ENCODE results near the gene KANSL3.

KANSL3 gene

DNA sequence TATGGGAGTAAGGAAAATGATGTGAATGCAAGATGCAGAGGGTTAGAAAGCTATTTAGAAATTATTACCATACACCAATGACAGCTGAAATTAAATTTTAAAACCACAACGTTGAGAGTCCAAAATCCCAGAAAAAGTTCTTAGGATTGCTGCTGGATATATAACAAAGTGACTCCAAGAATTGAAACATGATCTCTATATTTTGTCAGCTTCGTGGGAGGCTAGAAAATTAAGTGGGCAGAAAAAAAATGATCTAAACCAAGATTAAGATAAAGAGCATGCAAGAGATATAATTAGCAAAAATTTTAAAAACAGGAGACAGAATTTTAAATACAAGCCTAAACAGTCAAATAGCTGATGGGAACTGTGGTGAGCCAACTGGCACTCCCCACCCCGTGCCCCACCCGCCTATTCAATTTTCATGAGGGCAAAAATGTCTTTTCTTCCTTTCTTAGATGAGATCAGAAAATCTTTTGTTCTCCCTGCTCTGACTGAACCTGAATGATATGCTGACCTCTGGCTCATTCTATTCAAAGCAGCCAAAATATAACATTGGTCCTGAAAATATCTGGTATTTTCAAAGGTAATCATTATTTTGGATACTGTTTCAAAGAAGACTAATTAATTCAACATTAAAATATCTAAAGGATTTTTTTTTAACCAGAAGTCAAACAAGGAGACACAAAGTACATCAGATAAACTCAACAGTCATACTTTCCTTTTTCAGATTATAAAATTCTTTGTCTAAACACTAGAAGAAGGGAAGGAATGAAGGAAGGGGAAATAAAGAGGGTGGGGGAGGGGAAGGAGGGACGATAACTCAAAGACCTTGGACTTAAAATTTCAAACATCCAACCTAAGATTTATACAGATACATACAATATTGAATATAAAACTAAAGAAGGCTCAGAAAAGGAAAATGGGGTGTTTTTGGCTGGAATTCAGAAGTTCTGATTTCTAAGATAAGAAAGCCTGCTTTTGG lies 12.2 kb downstream of the KANSL3 start:
- Histone ChIP-seq H3K36me3 (ENCODE audit: control insufficient read depth, insufficient read depth, low read length) (no peaks in the 10 kb centered on the region), H3K4me1 (peaks cover 11% of the 10 kb centered on the region), H3K9ac (no peak overlapping the region), H3K79me2 (peaks cover 16% of the 10 kb centered on the region), H3K27me3 (ENCODE audit: control insufficient read depth, insufficient read depth, low read length) (no peaks in the 10 kb centered on the region), H2AFZ (no peak overlapping the region), H3K4me2 (ENCODE audit: low read length) (peak overlapping the region; percentile 32), H3K27ac (peak overlapping the region; percentile 3), H3K4me3 (ENCODE audit: low read depth, low read length) (no peak overlapping the region), H3K9me3 (ENCODE audit: control insufficient read depth, low read length) (no peaks in the 10 kb centered on the region)
- TF ChIP-seq, protein P1, sequence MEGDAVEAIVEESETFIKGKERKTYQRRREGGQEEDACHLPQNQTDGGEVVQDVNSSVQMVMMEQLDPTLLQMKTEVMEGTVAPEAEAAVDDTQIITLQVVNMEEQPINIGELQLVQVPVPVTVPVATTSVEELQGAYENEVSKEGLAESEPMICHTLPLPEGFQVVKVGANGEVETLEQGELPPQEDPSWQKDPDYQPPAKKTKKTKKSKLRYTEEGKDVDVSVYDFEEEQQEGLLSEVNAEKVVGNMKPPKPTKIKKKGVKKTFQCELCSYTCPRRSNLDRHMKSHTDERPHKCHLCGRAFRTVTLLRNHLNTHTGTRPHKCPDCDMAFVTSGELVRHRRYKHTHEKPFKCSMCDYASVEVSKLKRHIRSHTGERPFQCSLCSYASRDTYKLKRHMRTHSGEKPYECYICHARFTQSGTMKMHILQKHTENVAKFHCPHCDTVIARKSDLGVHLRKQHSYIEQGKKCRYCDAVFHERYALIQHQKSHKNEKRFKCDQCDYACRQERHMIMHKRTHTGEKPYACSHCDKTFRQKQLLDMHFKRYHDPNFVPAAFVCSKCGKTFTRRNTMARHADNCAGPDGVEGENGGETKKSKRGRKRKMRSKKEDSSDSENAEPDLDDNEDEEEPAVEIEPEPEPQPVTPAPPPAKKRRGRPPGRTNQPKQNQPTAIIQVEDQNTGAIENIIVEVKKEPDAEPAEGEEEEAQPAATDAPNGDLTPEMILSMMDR (IDR thresholded peaks at IDR 0.05) = no peak

- H3K9me3 ChIP-seq (ENCODE audit: control insufficient read depth, low read length) = no peaks in the 10 kb centered on the region
- TF ChIP-seq, protein P1 (IDR thresholded peaks at IDR 0.05) = no peak
- no peak overlapping the region for H3K27ac ChIP-seq
These were observed 15.0 kb downstream of the KANSL3 start for GRCh38 chr2:96623116-96623515.

GRCh38 chr2:96622544-96622943 lies 15.6 kb downstream of the KANSL3 start:
- H3K79me2 ChIP-seq = peaks cover 27% of the 10 kb centered on the region
- H3K36me3 ChIP-seq (ENCODE audit: control insufficient read depth, insufficient read depth, low read length) = no peaks in the 10 kb centered on the region
- H3K4me3 ChIP-seq (ENCODE audit: low read depth, low read length) = no peak overlapping the region
- H3K9me3 ChIP-seq (ENCODE audit: control insufficient read depth, low read length) = no peaks in the 10 kb centered on the region
- TF ChIP-seq, protein P1 (IDR thresholded peaks at IDR 0.05) = no peak
- H3K27me3 ChIP-seq (ENCODE audit: control insufficient read depth, insufficient read depth, low read length) = no peaks in the 10 kb centered on the region
- no peak overlapping the region for H3K9ac ChIP-seq
- H2AFZ ChIP-seq = no peak overlapping the region
- H3K27ac ChIP-seq = no peak overlapping the region
- H3K4me1 ChIP-seq = peaks cover 11% of the 10 kb centered on the region
- no peak overlapping the region for H3K4me2 ChIP-seq (ENCODE audit: low read length)

More at GRCh38 chr2:96623116-96623515, 15.0 kb downstream of the KANSL3 start:
- Histone ChIP-seq H3K27me3 (ENCODE audit: control insufficient read depth, insufficient read depth, low read length) (no peaks in the 10 kb centered on the region), H3K4me3 (ENCODE audit: low read depth, low read length) (no peak overlapping the region), H3K79me2 (peaks cover 27% of the 10 kb centered on the region), H2AFZ (no peak overlapping the region), H3K9ac (no peak overlapping the region), H3K4me1 (peaks cover 11% of the 10 kb centered on the region), H3K36me3 (ENCODE audit: control insufficient read depth, insufficient read depth, low read length) (no peaks in the 10 kb centered on the region), H3K4me2 (ENCODE audit: low read length) (no peak overlapping the region)

- no peaks in the 10 kb centered on the region for H3K9me3 ChIP-seq (ENCODE audit: control insufficient read depth, low read length)
- no peaks in the 10 kb centered on the region for H3K4me1 ChIP-seq
- no peak overlapping the region for H3K9ac ChIP-seq
- H3K4me3 ChIP-seq (ENCODE audit: low read depth, low read length) = no peak overlapping the region
- H3K36me3 ChIP-seq (ENCODE audit: control insufficient read depth, insufficient read depth, low read length) = no peaks in the 10 kb centered on the region
- TF ChIP-seq, protein P1 (IDR thresholded peaks at IDR 0.05) = no peak
- H3K27ac ChIP-seq = no peak overlapping the region
- no peaks in the 10 kb centered on the region for H3K27me3 ChIP-seq (ENCODE audit: control insufficient read depth, insufficient read depth, low read length)
- no peak overlapping the region for H2AFZ ChIP-seq
- H3K4me2 ChIP-seq (ENCODE audit: low read length) = no peak overlapping the region
- H3K79me2 ChIP-seq = peaks cover 30% of the 10 kb centered on the region
These were observed 19.4 kb downstream of the KANSL3 start for GRCh38 chr2:96618596-96619283.
